HG03354 (cell line): Measurements from ENCODE around the gene CRACR2B.

Experiments
- ATAC-seq: cut with Tn5 transposase; IDR thresholded peaks from one replicate; pipeline ENCODE4 v1.9.1; 2021; ENCODE audit warnings: mild to moderate bottlenecking; ENCODE audit not compliant: unreplicated experiment, poor library complexity, severe bottlenecking

The CRACR2B gene

DNA sequence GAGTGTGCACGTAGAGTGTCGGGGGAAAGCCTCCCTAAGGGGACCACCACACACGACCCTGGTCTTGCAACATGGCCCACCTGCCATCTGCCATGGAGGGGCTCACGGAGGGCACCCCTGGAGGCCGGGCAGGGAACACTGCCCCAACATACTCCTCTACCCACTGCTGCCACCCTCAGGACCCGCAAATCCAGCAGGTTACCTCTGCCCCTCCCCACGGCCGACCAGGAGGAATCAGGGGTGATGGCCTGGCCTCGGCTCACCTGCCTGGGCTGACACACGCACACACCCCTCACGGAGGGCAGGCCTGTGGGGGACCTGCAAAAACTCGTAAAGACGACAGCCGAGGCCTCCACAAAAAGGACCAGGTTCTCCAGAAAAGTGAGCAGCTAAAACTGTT is 52.7 kb downstream of the CRACR2B start:
- ATAC-seq: no peak
